Pancreas (tissue), 10 donors: Measurements from ENCODE around the gene MAPK13. TPM values are rescaled to one million over a fixed set of nuclear protein-coding genes. Genes with fewer than 3 reads are reported as not detected.
"Not testable (repeated sequence)": the region's sequence is repeated elsewhere in the genome, so short reads cannot be mapped to it uniquely, and the experiment has no call there.

Source experiments
- ATAC-seq, 4 donors: fragments of 200-7000 bp; cut with Tn5 transposase; one replicate each; pipeline versions ENCODE4 v1.8.0 to v1.9.1; 2020; ENCODE audit warnings: mild to moderate bottlenecking in 4 of 4, moderate library complexity in 4 of 4
- DNase-seq, 6 donors: peaks; one replicate each; pipeline ENCODE4 v3.0.0-alpha.2; 2020
- FAIRE-seq: peaks from 2 replicates; lab custom pipeline; 2012; peaks lifted over from hg19 to GRCh38; lab: Jason Lieb, UNC
- H3K27ac ChIP-seq, 4 donors: fragments of 200-600 bp; sonication (generic); 1 replicate in 3 of 4; 2 replicates in 1 of 4; pipeline versions ENCODE4 v1.5.0 to v1.8.0; 2020
- H3K27me3 ChIP-seq, 4 donors: fragments of 200-600 bp; one replicate each; pipeline ENCODE4 v1.8.0; 2021
- H3K36me3 ChIP-seq, 3 donors: fragments of 200-600 bp; sonication (generic) in 1 of 3; one replicate each; pipeline versions ENCODE4 v1.5.0 to v1.8.0; 2020 to 2021
- H3K4me1 ChIP-seq, 3 donors: fragments of 200-600 bp; one replicate each; pipeline ENCODE4 v1.8.0; 2021
- H3K4me3 ChIP-seq, 4 donors: fragments of 200-600 bp; sonication (generic) in 2 of 4; one replicate each; pipeline versions ENCODE4 v1.5.0 to v1.8.0; 2020 to 2021
- H3K9me3 ChIP-seq, 4 donors: fragments of 200-600 bp; one replicate each; pipeline ENCODE4 v1.8.0; 2021
- CTCF ChIP-seq, 4 donors: fragments of 200-600 bp; sonication (generic) in 3 of 4; IDR thresholded peaks; one replicate each; pipeline versions ENCODE4 v1.5.0 to v1.8.0; 2021; ENCODE audit warnings: antibody characterized with exemption in 4 of 4
- WGBS, 2 donors: extraction: QIAGEN DNeasy Blood & Tissue Kit; methylation state at CpG; one replicate each; pipeline ENCODE4 v1.1.7; 2013; 5-methylcytosine and 5-hydroxymethylcytosine counted together
- intact Hi-C, 3 donors: fragments of 100-400 bp; cut with DNase I; formaldehyde crosslinking; loops; one replicate each; pipeline versions ENCODE4 v1.11.1 to v1.14.2; 2022
- polyA plus RNA-seq, 2 donors: library from polyadenylated mRNA; stranded (reverse); fragments of 200-250 nt; gene quantifications; one replicate each; pipeline ENCODE4 v1.2.3, GENCODE V29; 2013
- total RNA-seq, 6 donors: library from RNA; stranded (reverse); fragmentation: NEBNext Ultra II Directional in 4 of 6; extraction: Animal tissue kit (Norgen Biotek cat#: 25700) in 4 of 6; gene quantifications; one replicate each; pipeline versions ENCODE4 v1.2.1 to v1.2.4, GENCODE V29; 2021 to 2023
- donor health status: healthy with polysubstance abuse.
- donor health status: DM: no; HTN: no; CAD: no; lungs with moderate emphysema.
- donor health status: DM: no; HTN: no; CAD: no.
- donor health status: control.
- donor health status: control.
- donor health status: Bipolar disorder and iron deficiency.
- donor health status: DM: yes; HTN: yes; CAD: no.
- donor health status: DM: no; HTN: no; CAD: no.
- donor health status: DM: no; HTN: no; CAD: no.
- donor health status: DM: yes; HTN: yes; CAD: no.

The MAPK13 gene
- total and polyA plus RNA-seq, 8 donors: 20.2 to 46.3 (median 34.0) TPM

GRCh38 chr6:36121787-36122494 lies 8.4 kb upstream of the MAPK13 start:
- ATAC-seq: no peak
- 70 to 71% methylated on average over 4 of the region's 4 CpGs for WGBS, 2 donors
- TF ChIP-seq CTCF (IDR thresholded peaks at IDR 0.05): no peak
- FAIRE-seq: no peak
- Histone ChIP-seq H3K4me3 (no peak overlapping the region), H3K9me3 (no peaks in the 10 kb centered on the region), H3K27ac (no peak overlapping the region), H3K36me3 (no peaks in the 10 kb centered on the region), H3K4me1 (no peaks in the 10 kb centered on the region), H3K27me3 (no peaks in the 10 kb centered on the region)
- intact Hi-C loops: loop anchor here in 1 of 3 donors (10.0 kb wide), 1 partner anchor 73 kb away; the partner anchor contains the start of gene BRPF3
- DNase-seq: no peak

GRCh38 chr6:36122495-36123269 lies 7.6 kb upstream of the MAPK13 start:
- WGBS, 2 donors: 66 to 74% methylated on average over 11 of the region's 11 CpGs
- no peak for DNase-seq
- FAIRE-seq: no peak
- Histone ChIP-seq H3K27ac (no peak overlapping the region), H3K36me3 (no peaks in the 10 kb centered on the region), H3K9me3 (no peaks in the 10 kb centered on the region), H3K27me3 (no peaks in the 10 kb centered on the region), H3K4me3 (no peak overlapping the region), H3K4me1 (no peaks in the 10 kb centered on the region)
- ATAC-seq: no peak
- no peak for TF ChIP-seq CTCF (IDR thresholded peaks at IDR 0.05)
- intact Hi-C loops: loop anchor here in 1 of 3 donors (10.0 kb wide), 1 partner anchor 72 kb away; the partner anchor contains the start of gene BRPF3

- DNase-seq (peak; percentile 79 to 93 (median 88)), ATAC-seq (peak; percentile 88 to 94 (median 92)), FAIRE-seq (no peak)
- WGBS, 2 donors: 25 to 29% methylated on average over 9 to 10 of the region's 10 CpGs
- no peak overlapping the region for H3K27ac ChIP-seq
- intact Hi-C loops: loop anchor here in 1 of 3 donors (10.0 kb wide), 1 partner anchor 71 kb away; the partner anchor contains the start of gene BRPF3
- no peak overlapping the region for H3K4me3 ChIP-seq
- H3K27me3 ChIP-seq: no peaks in the 10 kb centered on the region
- H3K36me3 ChIP-seq: no peaks in the 10 kb centered on the region
- TF ChIP-seq CTCF (IDR thresholded peaks at IDR 0.05): peak; percentile 40 to 63 (median 50)
- no peaks in the 10 kb centered on the region for H3K4me1 ChIP-seq
- no peaks in the 10 kb centered on the region for H3K9me3 ChIP-seq
These were observed 6.8 kb upstream of the MAPK13 start for GRCh38 chr6:36123270-36124139.

GRCh38 chr6:36124346-36124745 lies 6.0 kb upstream of the MAPK13 start:
- not testable (repeated sequence) for H3K36me3 ChIP-seq, H3K27ac ChIP-seq, ATAC-seq, H3K4me1 ChIP-seq, DNase-seq, H3K9me3 ChIP-seq, H3K27me3 ChIP-seq, H3K4me3 ChIP-seq, FAIRE-seq
- WGBS, 2 donors: 60 to 73% methylated on average over 8 of the region's 8 CpGs
- intact Hi-C loops: loop anchor here in 1 of 3 donors (10.0 kb wide), 1 partner anchor 70 kb away; the partner anchor contains the start of gene BRPF3

GRCh38 chr6:36124881-36125280 lies 5.4 kb upstream of the MAPK13 start:
- FAIRE-seq (no peak), ATAC-seq (no peak)
- no peaks in the 10 kb centered on the region for H3K4me1 ChIP-seq

More at GRCh38 chr6:36124881-36125280, 5.4 kb upstream of the MAPK13 start:
- WGBS, 2 donors: 49 to 69% methylated on average over 3 of the region's 3 CpGs
- Histone ChIP-seq H3K9me3 (no peaks in the 10 kb centered on the region), H3K4me3 (no peak overlapping the region), H3K27ac (no peak overlapping the region), H3K27me3 (no peaks in the 10 kb centered on the region), H3K36me3 (no peaks in the 10 kb centered on the region)
- no peak for DNase-seq
- intact Hi-C loops: loop anchor here in 1 of 3 donors (10.0 kb wide), 1 partner anchor 70 kb away; the partner anchor contains the start of gene BRPF3
- TF ChIP-seq CTCF (IDR thresholded peaks at IDR 0.05): no peak
